Duodenal mucosa (tissue), 2 donors: ENCODE data around the gene ANXA5.

Experiments used
- H3K27ac ChIP-seq: one replicate; pipeline ENCODE4 v1.7.0; 2013; ENCODE audit warnings: low read depth, low read length
- H3K27me3 ChIP-seq, 2 donors: one replicate each; pipeline ENCODE4 v1.7.0; 2013; ENCODE audit warnings: low read length in 2 of 2, control low read depth in 1 of 2; ENCODE audit not compliant: insufficient read depth in 2 of 2, control insufficient read depth in 1 of 2
- H3K36me3 ChIP-seq, 2 donors: one replicate each; pipeline ENCODE4 v1.7.0; 2013; ENCODE audit warnings: low read length in 2 of 2, control low read depth in 1 of 2; ENCODE audit not compliant: insufficient read depth in 2 of 2, control insufficient read depth in 1 of 2
- H3K4me1 ChIP-seq, 2 donors: one replicate each; pipeline ENCODE4 v1.7.0; 2013; ENCODE audit warnings: low read length in 2 of 2, control low read depth in 1 of 2; ENCODE audit not compliant: insufficient read depth in 2 of 2, control insufficient read depth in 1 of 2
- H3K4me3 ChIP-seq, 2 donors: one replicate each; pipeline ENCODE4 v1.7.0; 2013; ENCODE audit warnings: low read length in 2 of 2, low read depth in 1 of 2
- H3K9ac ChIP-seq, 2 donors: one replicate each; pipeline ENCODE4 v1.7.0; 2013; ENCODE audit warnings: low read length in 2 of 2, low read depth in 1 of 2
- H3K9me3 ChIP-seq, 2 donors: one replicate each; pipeline ENCODE4 v1.7.0; 2013; ENCODE audit warnings: low read length in 2 of 2, control low read depth in 1 of 2; ENCODE audit not compliant: control insufficient read depth in 1 of 2

ANXA5 gene

DNA sequence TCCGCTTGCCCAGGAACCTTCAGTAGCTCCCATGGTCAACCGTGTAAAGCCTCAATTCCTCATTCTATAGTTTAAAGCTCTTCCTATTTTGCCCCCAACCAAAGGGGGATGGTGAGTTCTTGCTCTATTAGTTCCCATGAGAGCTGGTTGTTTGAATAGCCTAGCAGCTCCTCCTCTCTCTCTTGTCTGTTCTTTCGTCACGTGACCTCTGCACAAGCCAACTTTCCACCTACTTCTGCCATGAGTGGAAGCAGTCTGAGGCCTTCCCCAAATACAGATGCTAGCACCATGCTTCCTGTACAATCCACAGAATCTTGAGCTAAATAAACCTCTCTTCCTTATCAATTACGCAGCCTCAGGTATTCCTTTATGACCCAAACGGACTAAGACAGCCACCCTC, 42.8 kb downstream of the ANXA5 start:
- no peak overlapping the region for H3K27ac ChIP-seq
- no peak overlapping the region for H3K9ac ChIP-seq
- H3K36me3 ChIP-seq, result no peaks in the 10 kb centered on the region
- no peak overlapping the region for H3K4me3 ChIP-seq
- no peaks in the 10 kb centered on the region for H3K27me3 ChIP-seq
- H3K4me1 ChIP-seq, result no peaks in the 10 kb centered on the region
- H3K9me3 ChIP-seq, result no peaks in the 10 kb centered on the region

DNA sequence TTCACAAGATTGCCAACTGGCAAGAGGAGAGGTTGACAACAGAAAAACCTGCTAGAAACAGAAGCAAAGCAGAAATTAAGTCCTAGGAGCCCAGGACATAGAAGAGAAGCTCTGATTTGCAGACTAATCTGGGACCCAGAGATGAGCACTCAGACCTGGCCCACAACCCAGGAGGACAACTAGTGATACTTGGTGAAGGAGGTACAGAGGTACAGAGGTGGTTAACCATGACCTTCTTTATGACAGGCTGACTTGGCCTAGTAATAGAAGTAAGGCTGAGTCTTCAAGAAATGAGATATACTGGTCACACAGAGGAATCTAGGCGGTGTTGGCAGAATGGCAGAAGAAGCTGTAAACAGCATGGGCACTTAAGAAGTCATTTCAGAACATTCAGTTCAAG, 43.6 kb downstream of the ANXA5 start:
- Histone ChIP-seq H3K4me3 (no peak overlapping the region), H3K27ac (no peak overlapping the region), H3K9me3 (no peaks in the 10 kb centered on the region), H3K4me1 (no peaks in the 10 kb centered on the region), H3K9ac (no peak overlapping the region), H3K27me3 (no peaks in the 10 kb centered on the region), H3K36me3 (no peaks in the 10 kb centered on the region)

DNA sequence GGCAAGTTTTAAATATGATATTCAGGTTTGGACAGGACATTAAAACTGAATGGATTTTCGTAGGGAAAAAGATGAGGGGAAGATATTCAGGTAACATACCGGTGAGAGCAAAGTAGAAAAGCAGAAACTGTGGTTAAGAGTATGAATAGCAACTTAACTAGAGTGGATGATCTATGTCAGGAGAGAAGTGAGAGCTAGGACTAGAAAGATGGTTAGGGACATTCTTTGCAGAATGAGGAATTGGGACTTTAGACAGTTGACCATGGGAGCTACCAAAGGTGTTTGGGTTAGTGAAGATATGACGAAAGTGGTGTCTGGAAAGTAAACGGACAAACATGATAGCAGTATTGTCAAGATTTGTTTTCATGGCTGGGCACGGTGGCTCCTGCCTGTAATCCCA, 45.2 kb downstream of the ANXA5 start:
- H3K27ac ChIP-seq, result no peak overlapping the region
- H3K4me1 ChIP-seq, result no peaks in the 10 kb centered on the region
- H3K4me3 ChIP-seq, result no peak overlapping the region
- no peaks in the 10 kb centered on the region for H3K27me3 ChIP-seq
- H3K36me3 ChIP-seq, result no peaks in the 10 kb centered on the region
- H3K9ac ChIP-seq, result no peak overlapping the region
- H3K9me3 ChIP-seq, result no peaks in the 10 kb centered on the region

DNA sequence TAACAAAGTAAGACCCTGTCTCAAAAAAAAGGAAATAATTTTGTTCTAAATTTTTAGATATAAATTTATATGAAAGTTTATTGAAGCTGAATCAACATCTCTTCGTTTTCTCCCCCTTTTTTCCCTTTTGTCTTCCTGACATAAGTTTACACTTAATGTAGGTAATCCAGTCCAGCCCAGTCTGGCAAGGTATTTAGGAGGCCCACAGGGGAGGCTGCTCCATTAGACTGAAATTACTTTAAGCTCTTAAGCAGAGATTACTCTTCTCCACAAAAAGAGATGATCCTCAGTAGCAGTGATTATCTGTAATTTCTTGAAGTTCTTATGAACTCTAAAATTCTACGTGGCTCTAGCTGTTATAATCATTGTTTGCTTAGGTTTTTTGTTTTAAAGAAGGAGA, 46.0 kb downstream of the ANXA5 start:
- no peak overlapping the region for H3K4me3 ChIP-seq
- no peaks in the 10 kb centered on the region for H3K27me3 ChIP-seq
- no peaks in the 10 kb centered on the region for H3K9me3 ChIP-seq
- no peak overlapping the region for H3K9ac ChIP-seq
- no peaks in the 10 kb centered on the region for H3K36me3 ChIP-seq
- H3K4me1 ChIP-seq, result no peaks in the 10 kb centered on the region
- no peak overlapping the region for H3K27ac ChIP-seq

DNA sequence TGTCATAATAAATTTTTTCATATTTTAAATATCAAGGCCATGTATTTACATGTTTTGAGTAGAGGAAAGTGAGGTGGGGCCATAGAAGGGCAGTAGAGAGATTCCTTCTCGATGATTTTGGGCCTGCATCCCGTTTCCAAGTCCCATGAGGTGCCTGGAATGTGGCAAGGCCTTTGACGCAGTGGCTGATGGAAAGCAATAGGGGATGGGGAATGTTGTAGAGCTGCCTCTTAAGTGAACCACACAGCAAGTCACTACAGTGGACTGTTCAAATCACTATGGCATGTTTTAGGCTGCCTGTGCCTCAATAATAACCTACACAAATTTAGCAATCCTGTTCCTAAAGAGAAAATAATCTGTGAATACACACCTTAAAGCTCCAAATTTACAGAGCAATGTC, 48.3 kb downstream of the ANXA5 start:
- no peaks in the 10 kb centered on the region for H3K36me3 ChIP-seq
- no peak overlapping the region for H3K9ac ChIP-seq
- H3K27me3 ChIP-seq, result no peaks in the 10 kb centered on the region
- H3K4me3 ChIP-seq, result no peak overlapping the region
- H3K4me1 ChIP-seq, result no peaks in the 10 kb centered on the region
- H3K9me3 ChIP-seq, result no peaks in the 10 kb centered on the region
- H3K27ac ChIP-seq, result no peak overlapping the region

DNA sequence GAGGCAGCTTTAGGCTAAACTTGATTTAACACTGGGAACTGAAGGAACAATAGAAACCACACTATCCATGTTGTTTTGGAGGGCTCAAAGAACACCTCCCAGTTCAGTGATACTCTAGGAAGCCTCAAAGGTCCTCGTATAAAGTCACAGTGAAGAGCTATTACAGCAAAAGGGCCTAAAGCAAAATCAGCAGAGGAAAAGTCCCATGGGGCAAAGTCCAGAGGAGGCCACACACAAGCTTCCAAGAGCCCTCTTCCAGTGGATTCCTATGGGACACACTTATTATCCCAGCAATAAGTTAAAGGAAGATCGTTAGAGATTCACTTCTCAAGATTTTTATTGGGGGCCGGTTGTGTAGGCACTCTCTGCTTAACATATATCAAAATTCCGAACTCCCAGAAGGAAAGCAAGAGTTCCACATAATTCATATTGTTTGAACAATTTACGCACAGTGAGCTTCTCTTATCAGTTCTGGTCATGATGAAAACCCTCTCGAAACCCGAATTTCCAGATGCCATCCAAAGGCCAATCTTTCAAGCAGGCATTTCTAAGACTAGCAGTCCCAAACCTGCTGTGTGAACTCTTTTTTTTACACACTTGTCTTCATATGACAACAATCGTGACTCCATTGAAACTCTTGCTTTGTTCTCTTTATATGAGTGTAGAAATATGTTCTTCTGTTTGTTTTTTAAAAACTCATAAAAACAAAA, 53.7 kb downstream of the ANXA5 start:
- H3K27ac ChIP-seq, result no peak overlapping the region
- no peaks in the 10 kb centered on the region for H3K36me3 ChIP-seq
- H3K27me3 ChIP-seq, result no peaks in the 10 kb centered on the region
- H3K9ac ChIP-seq, result no peak overlapping the region
- H3K4me1 ChIP-seq, result no peaks in the 10 kb centered on the region
- no peaks in the 10 kb centered on the region for H3K9me3 ChIP-seq
- no peak overlapping the region for H3K4me3 ChIP-seq

DNA sequence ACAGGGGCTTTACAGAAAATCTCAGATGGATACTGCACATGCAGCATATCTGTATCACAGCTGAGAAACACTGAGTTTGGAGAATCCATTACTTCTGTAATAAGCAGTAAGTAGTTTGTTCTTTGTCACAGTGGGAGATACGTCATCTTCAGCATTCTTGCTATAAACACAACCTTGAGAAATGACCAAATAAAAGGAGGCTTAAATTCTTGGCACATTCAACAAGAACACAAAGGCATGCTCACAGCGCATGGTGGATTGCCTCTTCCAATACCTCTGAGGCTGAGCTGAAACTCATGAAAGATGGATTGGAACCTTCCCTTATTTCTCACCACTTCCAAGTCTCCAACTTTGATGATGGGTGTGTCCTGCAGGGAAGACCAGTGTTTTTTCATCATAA, 54.5 kb downstream of the ANXA5 start:
- Histone ChIP-seq H3K4me1 (no peaks in the 10 kb centered on the region), H3K27ac (no peak overlapping the region), H3K9me3 (no peaks in the 10 kb centered on the region), H3K27me3 (no peaks in the 10 kb centered on the region), H3K4me3 (no peak overlapping the region), H3K9ac (no peak overlapping the region), H3K36me3 (no peaks in the 10 kb centered on the region)

DNA sequence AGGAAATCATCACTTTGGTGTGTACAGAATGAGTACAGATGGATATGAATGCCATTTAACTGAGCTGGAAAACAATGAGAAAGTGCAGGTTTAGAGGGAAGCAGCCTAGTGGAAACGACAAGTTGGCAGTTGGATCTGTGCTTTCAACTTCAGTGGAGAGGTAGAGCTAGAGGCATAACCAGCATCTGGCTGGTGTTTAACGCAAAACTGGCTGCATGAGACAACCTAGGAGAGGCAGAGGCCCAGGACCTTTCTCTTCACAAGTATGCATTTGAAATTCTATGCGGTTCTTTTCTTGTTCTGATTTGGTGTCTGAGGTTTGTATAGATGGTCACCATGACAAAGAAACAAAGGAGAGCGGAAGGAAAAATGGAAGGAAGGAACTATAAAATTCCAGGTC, 63.1 kb downstream of the ANXA5 start:
- Histone ChIP-seq H3K9ac (no peak overlapping the region), H3K4me3 (no peak overlapping the region), H3K4me1 (no peaks in the 10 kb centered on the region), H3K27ac (no peak overlapping the region), H3K27me3 (peaks cover 0 to 2% of the 10 kb centered on the region in 2 donors), H3K36me3 (no peaks in the 10 kb centered on the region), H3K9me3 (no peaks in the 10 kb centered on the region)

DNA sequence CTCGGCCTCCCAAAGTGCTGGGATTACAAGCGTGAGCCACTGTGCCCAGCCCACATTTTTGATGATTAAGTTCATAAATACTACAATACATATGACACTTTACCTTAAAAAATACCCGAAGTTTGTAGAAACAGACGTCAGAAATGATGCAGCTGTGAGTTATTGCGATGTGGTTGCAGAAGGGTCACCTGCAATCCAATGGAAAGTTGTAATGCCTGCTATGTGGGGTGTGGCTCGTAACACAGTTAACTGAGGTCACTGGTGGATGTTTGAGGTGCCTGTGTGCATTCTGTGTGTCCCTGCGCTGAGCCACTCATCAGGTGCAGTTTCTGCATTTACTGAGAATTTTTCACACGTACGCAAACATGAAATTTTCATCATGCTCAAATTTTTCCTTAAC, 64.1 kb downstream of the ANXA5 start:
- Histone ChIP-seq H3K9me3 (no peaks in the 10 kb centered on the region), H3K9ac (no peak overlapping the region), H3K27me3 (peaks cover 0 to 2% of the 10 kb centered on the region in 2 donors), H3K27ac (no peak overlapping the region), H3K4me3 (no peak overlapping the region), H3K36me3 (no peaks in the 10 kb centered on the region), H3K4me1 (no peaks in the 10 kb centered on the region)
